ENCODE results near the gene TMEM169.

The TMEM169 gene

GRCh38 chr2:216071111-216071851, 10.4 kb upstream of the TMEM169 start:
- Histone ChIP-seq H3K27me3 (ENCODE audit: insufficient read depth, low read length) (no peaks in the 10 kb centered on the region; the same call in 1 of the 2 replicates), H3K9me3 (ENCODE audit: low read length) (no peaks in the 10 kb centered on the region), H2AFZ (ENCODE audit: low read length) (no peak overlapping the region), H3K4me1 (ENCODE audit: insufficient read depth, low read length, severe bottlenecking) (no peaks in the 10 kb centered on the region), H3K9ac (ENCODE audit: low read length) (no peak overlapping the region), H4K20me1 (ENCODE audit: insufficient read depth, low read length) (no peaks in the 10 kb centered on the region), H3K9me2 (ENCODE audit: low read depth, low read length) (no peaks in the 10 kb centered on the region), H3K36me3 (ENCODE audit: insufficient read depth, low read length) (no peaks in the 10 kb centered on the region), H3K4me3 (ENCODE audit: low read depth, low read length, poor library complexity, severe bottlenecking) (no peak overlapping the region), H3K27ac (ENCODE audit: low read depth, low read length, poor library complexity, severe bottlenecking) (no peak overlapping the region), H3F3A (ENCODE audit: insufficient read depth, low read length) (no peaks in the 10 kb centered on the region), H3K79me2 (ENCODE audit: insufficient read depth, low read length) (no peaks in the 10 kb centered on the region), H3K4me2 (ENCODE audit: low read length) (no peak overlapping the region)
- no peak for TF ChIP-seq EZH2 (IDR thresholded peaks at IDR 0.05; ENCODE audit: borderline replicate concordance, low read length)
- no peak for TF ChIP-seq CTCF (IDR thresholded peaks at IDR 0.05; ENCODE audit: low read length)

GRCh38 chr2:216072473-216072872, 9.2 kb upstream of the TMEM169 start:
- H3K4me1 ChIP-seq (ENCODE audit: insufficient read depth, low read length, severe bottlenecking) = no peaks in the 10 kb centered on the region
- H4K20me1 ChIP-seq (ENCODE audit: insufficient read depth, low read length) = no peaks in the 10 kb centered on the region
- no peak overlapping the region for H3K4me3 ChIP-seq (ENCODE audit: low read depth, low read length, poor library complexity, severe bottlenecking)
- TF ChIP-seq CTCF (IDR thresholded peaks at IDR 0.05; ENCODE audit: low read length) = no peak
- no peak for TF ChIP-seq EZH2 (IDR thresholded peaks at IDR 0.05; ENCODE audit: borderline replicate concordance, low read length)
- H3K9me3 ChIP-seq (ENCODE audit: low read length) = no peaks in the 10 kb centered on the region
- no peak overlapping the region for H3K9ac ChIP-seq (ENCODE audit: low read length)
- no peaks in the 10 kb centered on the region for H3K9me2 ChIP-seq (ENCODE audit: low read depth, low read length)
- H3K4me2 ChIP-seq (ENCODE audit: low read length) = no peak overlapping the region
- H3K27me3 ChIP-seq (ENCODE audit: insufficient read depth, low read length) = no peaks in the 10 kb centered on the region; the same call in 1 of the 2 replicates
- H3K27ac ChIP-seq (ENCODE audit: low read depth, low read length, poor library complexity, severe bottlenecking) = no peak overlapping the region
- H3K79me2 ChIP-seq (ENCODE audit: insufficient read depth, low read length) = no peaks in the 10 kb centered on the region
- no peaks in the 10 kb centered on the region for H3K36me3 ChIP-seq (ENCODE audit: insufficient read depth, low read length)
- H2AFZ ChIP-seq (ENCODE audit: low read length) = no peak overlapping the region
- H3F3A ChIP-seq (ENCODE audit: insufficient read depth, low read length) = no peaks in the 10 kb centered on the region

- Histone ChIP-seq H4K20me1 (ENCODE audit: insufficient read depth, low read length) (no peaks in the 10 kb centered on the region), H3K9me2 (ENCODE audit: low read depth, low read length) (no peaks in the 10 kb centered on the region), H3K79me2 (ENCODE audit: insufficient read depth, low read length) (no peaks in the 10 kb centered on the region), H3K4me1 (ENCODE audit: insufficient read depth, low read length, severe bottlenecking) (no peaks in the 10 kb centered on the region), H3K27me3 (ENCODE audit: insufficient read depth, low read length) (no peaks in the 10 kb centered on the region; the same call in 1 of the 2 replicates), H3F3A (ENCODE audit: insufficient read depth, low read length) (no peaks in the 10 kb centered on the region), H2AFZ (ENCODE audit: low read length) (no peak overlapping the region), H3K9me3 (ENCODE audit: low read length) (no peaks in the 10 kb centered on the region), H3K27ac (ENCODE audit: low read depth, low read length, poor library complexity, severe bottlenecking) (no peak overlapping the region), H3K36me3 (ENCODE audit: insufficient read depth, low read length) (no peaks in the 10 kb centered on the region), H3K9ac (ENCODE audit: low read length) (no peak overlapping the region), H3K4me3 (ENCODE audit: low read depth, low read length, poor library complexity, severe bottlenecking) (no peak overlapping the region), H3K4me2 (ENCODE audit: low read length) (no peak overlapping the region)
- TF ChIP-seq CTCF (IDR thresholded peaks at IDR 0.05; ENCODE audit: low read length) (no peak), EZH2 (IDR thresholded peaks at IDR 0.05; ENCODE audit: borderline replicate concordance, low read length) (no peak)
Measured at GRCh38 chr2:216073773-216074172, 7.9 kb upstream of the TMEM169 start.
